Small intestine (tissue), 7 donors: Measurements from ENCODE around the gene DOCK9. TPM values are rescaled to one million over a fixed set of nuclear protein-coding genes. Genes with fewer than 3 reads are reported as not detected.
A peak's percentile ranks its signal among the peaks of the same experiment; 100 is the strongest.

Experiments used
- DNase-seq, 2 donors: peaks; one replicate each; pipeline versions ENCODE4 v3.0.0 to v3.0.0-alpha.2; 2013
- FAIRE-seq: peaks from 2 replicates; lab custom pipeline; 2012; peaks lifted over from hg19 to GRCh38; lab: Jason Lieb, UNC
- H3K27ac ChIP-seq, 3 donors: one replicate each; pipeline ENCODE4 v1.5.1; 2013; ENCODE audit warnings: low read length in 2 of 3, mild to moderate bottlenecking in 2 of 3, control low read depth in 1 of 3, inconsistent platforms in 1 of 3, low read depth in 1 of 3, moderate library complexity in 1 of 3
- H3K27me3 ChIP-seq, 3 donors: one replicate each; pipeline ENCODE4 v1.6.1; 2013; ENCODE audit warnings: low read length in 3 of 3, inconsistent platforms in 1 of 3; ENCODE audit not compliant: control insufficient read depth in 3 of 3, insufficient read depth in 3 of 3
- H3K36me3 ChIP-seq, 3 donors: one replicate each; pipeline ENCODE4 v1.6.1; 2013; ENCODE audit warnings: low read length in 3 of 3, inconsistent platforms in 1 of 3, low read depth in 1 of 3, mild to moderate bottlenecking in 1 of 3, moderate library complexity in 1 of 3; ENCODE audit not compliant: control insufficient read depth in 3 of 3, insufficient read depth in 2 of 3
- H3K4me1 ChIP-seq, 3 donors: one replicate each; pipeline ENCODE4 v1.6.1; 2013; ENCODE audit warnings: low read length in 2 of 3, inconsistent platforms in 1 of 3, low read depth in 1 of 3, mild to moderate bottlenecking in 1 of 3, moderate library complexity in 1 of 3; ENCODE audit not compliant: control insufficient read depth in 3 of 3, insufficient read depth in 2 of 3
- H3K4me3 ChIP-seq, 3 donors: one replicate each; pipeline ENCODE4 v1.5.1; 2013; ENCODE audit warnings: low read length in 3 of 3, control low read depth in 1 of 3, inconsistent platforms in 1 of 3, low read depth in 1 of 3, mild to moderate bottlenecking in 1 of 3, moderate library complexity in 1 of 3
- H3K9me3 ChIP-seq, 2 donors: one replicate each; pipeline ENCODE4 v1.6.1; 2013; ENCODE audit warnings: low read depth in 1 of 2, low read length in 1 of 2; ENCODE audit not compliant: control insufficient read depth in 2 of 2, insufficient read depth in 1 of 2
- WGBS, 3 donors: extraction: QIAGEN DNeasy Blood & Tissue Kit; methylation state at CpG; one replicate each; pipeline ENCODE4 v1.1.7; 2013; 5-methylcytosine and 5-hydroxymethylcytosine counted together
- polyA plus RNA-seq, 4 donors: library from polyadenylated mRNA; stranded (reverse) in 3 of 4; unstranded in 1 of 4; fragments of 200-250 nt in 3 of 4; fragments of 120-200 nt in 1 of 4; gene quantifications; one replicate each; pipeline versions ENCODE4 v1.2.1 to v1.2.3, GENCODE V29; 2013
- donor health status: healthy with polysubstance abuse.
- donor health status: control.
- donor health status: control.
- donor health status: Bipolar disorder and iron deficiency.
- donor health status: healthy.

Gene DOCK9
- polyA plus RNA-seq, 4 donors = 18.6 to 84.3 (median 37.0) TPM

GRCh38 chr13:98773921-98774320, 203.9 kb downstream of the DOCK9 start:
- Histone ChIP-seq H3K4me3 (no peak overlapping the region), H3K27ac (no peak overlapping the region), H3K27me3 (no peaks in the 10 kb centered on the region), H3K9me3 (no peaks in the 10 kb centered on the region), H3K36me3 (no peaks in the 10 kb centered on the region), H3K4me1 (peaks cover 0 to 44% (median 4%) of the 10 kb centered on the region in 3 donors)
- FAIRE-seq (no peak), DNase-seq (no peak)
- WGBS, 3 donors = 87 to 90% (median 87%) methylated on average over 20 of the region's 20 CpGs

DNA sequence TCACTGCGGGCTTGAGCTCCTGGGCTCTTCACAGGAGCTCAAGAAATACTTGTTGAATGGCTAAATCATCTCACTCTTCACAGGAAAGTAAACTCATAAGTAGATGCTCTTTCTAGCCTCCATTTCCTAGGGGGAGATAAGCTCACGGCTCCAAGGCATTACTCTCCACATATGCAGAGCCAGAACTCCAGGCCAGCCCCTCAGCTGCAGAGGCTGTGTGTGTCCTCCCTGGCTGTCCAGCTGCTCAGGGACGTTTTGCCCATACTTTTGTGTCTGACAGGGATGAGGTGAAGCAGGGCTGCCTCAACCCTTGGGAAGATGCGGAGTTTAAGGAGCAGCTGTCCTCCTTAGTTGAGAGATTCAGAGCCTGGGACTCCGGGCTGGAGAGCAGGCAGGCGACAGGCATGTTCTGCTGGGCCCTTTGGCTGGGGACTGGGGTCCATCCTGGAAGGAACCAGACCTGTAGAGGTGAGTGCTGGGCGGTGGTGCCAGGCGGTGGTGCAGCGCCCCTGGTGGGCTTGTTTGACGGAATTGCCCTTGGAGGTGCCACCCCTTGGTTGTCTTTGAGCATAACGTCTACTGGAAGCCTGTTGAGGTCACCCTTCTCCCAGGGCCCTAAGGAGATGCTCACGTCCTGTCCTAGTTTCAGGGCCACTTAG, 204.9 kb downstream of the DOCK9 start:
- H3K27ac ChIP-seq = peak overlapping the region in 1 of 3 donors; percentile 88
- DNase-seq (no peak), FAIRE-seq (no peak)
- 71 to 82% (median 77%) methylated on average over 12 of the region's 12 CpGs for WGBS, 3 donors
- no peaks in the 10 kb centered on the region for H3K9me3 ChIP-seq
- no peaks in the 10 kb centered on the region for H3K27me3 ChIP-seq
- H3K4me1 ChIP-seq = peaks cover 0 to 44% (median 4%) of the 10 kb centered on the region in 3 donors
- no peaks in the 10 kb centered on the region for H3K36me3 ChIP-seq
- H3K4me3 ChIP-seq = no peak overlapping the region

DNA sequence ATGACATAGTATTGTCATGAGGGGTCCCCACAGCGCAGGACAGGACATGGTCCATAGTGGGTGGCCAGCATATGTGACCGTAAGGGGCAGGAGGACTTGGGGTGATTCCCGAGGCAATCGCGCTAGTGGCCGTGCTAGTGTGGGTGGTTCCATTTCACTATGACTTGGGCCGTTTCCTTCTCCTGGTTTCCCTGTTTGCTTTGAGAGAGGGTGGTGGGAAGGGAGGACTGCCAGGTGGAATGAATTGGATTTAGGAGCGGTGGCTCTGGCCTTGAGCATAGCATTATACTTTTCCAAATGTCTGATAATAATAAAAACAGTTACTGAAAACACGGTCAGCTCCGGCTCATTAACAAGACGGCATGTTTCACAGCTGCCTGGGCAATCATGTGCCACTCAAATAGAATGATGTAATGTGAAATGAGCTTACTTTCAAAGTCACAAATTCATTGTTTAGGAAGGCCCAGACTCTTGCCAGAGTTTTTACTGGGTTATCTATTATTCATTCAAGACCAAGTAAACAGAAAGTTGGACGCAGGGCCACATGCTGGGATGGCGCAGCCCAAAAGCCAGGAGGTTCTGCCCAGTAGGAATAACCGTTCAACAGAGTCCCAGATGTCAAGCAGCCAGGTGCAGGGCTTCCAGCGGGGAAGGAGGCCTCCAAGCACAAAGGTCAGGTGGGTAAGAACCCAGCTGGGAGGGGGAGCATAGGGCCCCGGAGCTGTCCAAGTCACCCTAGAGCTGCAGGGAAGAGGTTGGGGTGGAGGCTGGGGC, 205.8 kb downstream of the DOCK9 start:
- WGBS, 3 donors = 17 to 62% (median 38%) methylated on average over 16 of the region's 16 CpGs
- no peak overlapping the region for H3K4me3 ChIP-seq
- H3K27ac ChIP-seq = peak overlapping the region in 1 of 3 donors; percentile 88
- FAIRE-seq (no peak), DNase-seq (peak; percentile 40 to 88)
- no peaks in the 10 kb centered on the region for H3K36me3 ChIP-seq
- no peaks in the 10 kb centered on the region for H3K27me3 ChIP-seq
- H3K9me3 ChIP-seq = no peaks in the 10 kb centered on the region
- H3K4me1 ChIP-seq = peaks cover 0 to 51% (median 4%) of the 10 kb centered on the region in 3 donors

DNA sequence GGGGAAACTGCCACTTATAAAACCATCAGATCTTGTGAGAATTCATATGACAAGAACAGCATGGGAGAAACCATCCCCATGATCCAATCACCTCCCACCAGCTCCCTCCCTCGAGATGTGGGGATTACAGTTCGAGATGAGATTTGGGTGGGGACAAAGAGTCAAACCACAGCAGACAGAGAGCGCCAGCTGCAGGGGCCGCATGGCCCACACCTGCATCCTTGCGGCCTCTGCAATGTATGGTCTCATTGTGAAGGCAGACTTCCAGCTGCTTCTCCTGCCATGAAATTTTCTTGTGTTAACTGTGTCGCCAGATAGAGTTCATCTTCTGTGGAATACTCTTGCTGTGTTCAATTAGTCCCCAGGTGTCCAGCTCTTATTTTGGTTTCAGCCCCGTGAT, 208.1 kb downstream of the DOCK9 start:
- WGBS, 3 donors = 79 to 93% (median 89%) methylated on average over 7 of the region's 7 CpGs
- DNase-seq (no peak), FAIRE-seq (no peak)
- Histone ChIP-seq H3K27ac (no peak overlapping the region), H3K36me3 (no peaks in the 10 kb centered on the region), H3K9me3 (no peaks in the 10 kb centered on the region), H3K27me3 (no peaks in the 10 kb centered on the region), H3K4me3 (no peak overlapping the region), H3K4me1 (peaks cover 0 to 55% (median 0%) of the 10 kb centered on the region in 3 donors)

DNA sequence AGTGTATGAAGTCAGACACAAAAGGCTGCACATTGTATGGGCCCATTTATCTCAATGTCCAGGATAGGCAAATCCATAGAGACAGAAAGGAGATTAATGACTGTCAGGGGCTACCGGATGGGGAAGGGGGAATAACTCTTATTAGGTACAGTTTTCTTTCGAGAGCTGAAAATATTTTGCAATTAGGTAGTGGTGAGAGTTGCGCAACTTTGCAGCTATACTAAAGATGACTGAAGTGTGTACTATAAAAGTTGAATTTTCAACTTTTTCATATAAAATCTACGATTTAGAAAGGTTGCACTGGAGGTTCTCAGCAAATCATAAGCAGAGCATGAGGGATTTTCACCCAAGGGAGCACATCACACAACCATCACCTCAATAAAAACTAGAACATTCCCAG, 209.3 kb downstream of the DOCK9 start:
- Histone ChIP-seq H3K4me1 (peaks cover 0 to 56% (median 0%) of the 10 kb centered on the region in 3 donors), H3K27me3 (no peaks in the 10 kb centered on the region), H3K4me3 (no peak overlapping the region), H3K9me3 (no peaks in the 10 kb centered on the region), H3K27ac (no peak overlapping the region), H3K36me3 (no peaks in the 10 kb centered on the region)
- FAIRE-seq = no peak
- WGBS, 3 donors = 83 to 91% (median 86%) methylated on average over 4 of the region's 4 CpGs
- no peak for DNase-seq

GRCh38 chr13:98766697-98767096, 211.2 kb downstream of the DOCK9 start:
- H3K4me1 ChIP-seq = peaks cover 0 to 55% (median 0%) of the 10 kb centered on the region in 3 donors
- H3K27ac ChIP-seq = peak overlapping the region in 1 of 3 donors; percentile 66
- peak in 1 of 2 donors; percentile 59 for DNase-seq
- no peaks in the 10 kb centered on the region for H3K9me3 ChIP-seq
- no peak for FAIRE-seq
- no peaks in the 10 kb centered on the region for H3K27me3 ChIP-seq
- 23 to 44% (median 35%) methylated on average over 11 of the region's 11 CpGs for WGBS, 3 donors
- no peak overlapping the region for H3K4me3 ChIP-seq
- H3K36me3 ChIP-seq = no peaks in the 10 kb centered on the region

- H3K4me1 ChIP-seq = peaks cover 0 to 54% (median 0%) of the 10 kb centered on the region in 3 donors
- no peaks in the 10 kb centered on the region for H3K9me3 ChIP-seq
- DNase-seq (peak; percentile 30 to 72), FAIRE-seq (no peak)
- no peak overlapping the region for H3K4me3 ChIP-seq
- H3K27ac ChIP-seq = peak overlapping the region in 1 of 3 donors; percentile 66
- no peaks in the 10 kb centered on the region for H3K36me3 ChIP-seq
- H3K27me3 ChIP-seq = no peaks in the 10 kb centered on the region
- 49 to 64% (median 57%) methylated on average over 8 of the region's 8 CpGs for WGBS, 3 donors
These were observed 211.8 kb downstream of the DOCK9 start for GRCh38 chr13:98765996-98766519.

GRCh38 chr13:98761986-98762616, 215.8 kb downstream of the DOCK9 start:
- no peaks in the 10 kb centered on the region for H3K27me3 ChIP-seq
- peaks cover 0 to 46% (median 0%) of the 10 kb centered on the region in 3 donors for H3K4me1 ChIP-seq
- no peaks in the 10 kb centered on the region for H3K9me3 ChIP-seq
- peak overlapping the region in 2 of 3 donors; percentile 22 to 74 for H3K27ac ChIP-seq
- no peak for FAIRE-seq
- no peak for DNase-seq
- H3K36me3 ChIP-seq = no peaks in the 10 kb centered on the region
- WGBS, 3 donors = 42 to 64% (median 58%) methylated on average over 15 of the region's 15 CpGs
- H3K4me3 ChIP-seq = peak overlapping the region in 1 of 3 donors; percentile 11
